ENCODE results near the gene C11orf21.

DNA sequence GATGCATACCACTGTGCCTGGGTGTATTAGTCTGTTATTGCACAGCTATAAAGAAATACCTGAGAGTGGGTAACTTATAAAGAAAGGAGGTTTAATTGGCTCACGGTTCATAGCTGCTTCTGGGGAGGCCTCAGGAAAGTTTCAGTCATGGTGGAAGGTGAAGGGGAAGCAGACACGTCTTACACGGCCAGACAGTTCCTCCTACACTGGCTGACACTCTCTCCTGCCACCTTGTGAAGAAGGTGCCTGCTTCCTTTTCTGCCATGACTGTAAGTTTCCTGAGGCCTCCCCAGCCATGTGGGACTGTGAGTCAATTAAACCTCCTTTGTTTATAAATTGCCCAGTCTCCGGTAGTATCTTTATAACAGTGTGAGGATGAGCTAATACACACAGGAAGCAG lies 41.8 kb upstream of the C11orf21 start:
- TF ChIP-seq, protein P1, sequence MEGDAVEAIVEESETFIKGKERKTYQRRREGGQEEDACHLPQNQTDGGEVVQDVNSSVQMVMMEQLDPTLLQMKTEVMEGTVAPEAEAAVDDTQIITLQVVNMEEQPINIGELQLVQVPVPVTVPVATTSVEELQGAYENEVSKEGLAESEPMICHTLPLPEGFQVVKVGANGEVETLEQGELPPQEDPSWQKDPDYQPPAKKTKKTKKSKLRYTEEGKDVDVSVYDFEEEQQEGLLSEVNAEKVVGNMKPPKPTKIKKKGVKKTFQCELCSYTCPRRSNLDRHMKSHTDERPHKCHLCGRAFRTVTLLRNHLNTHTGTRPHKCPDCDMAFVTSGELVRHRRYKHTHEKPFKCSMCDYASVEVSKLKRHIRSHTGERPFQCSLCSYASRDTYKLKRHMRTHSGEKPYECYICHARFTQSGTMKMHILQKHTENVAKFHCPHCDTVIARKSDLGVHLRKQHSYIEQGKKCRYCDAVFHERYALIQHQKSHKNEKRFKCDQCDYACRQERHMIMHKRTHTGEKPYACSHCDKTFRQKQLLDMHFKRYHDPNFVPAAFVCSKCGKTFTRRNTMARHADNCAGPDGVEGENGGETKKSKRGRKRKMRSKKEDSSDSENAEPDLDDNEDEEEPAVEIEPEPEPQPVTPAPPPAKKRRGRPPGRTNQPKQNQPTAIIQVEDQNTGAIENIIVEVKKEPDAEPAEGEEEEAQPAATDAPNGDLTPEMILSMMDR (IDR thresholded peaks at IDR 0.05) = no peak
- no peak for TF ChIP-seq POLR2A (IDR thresholded peaks at IDR 0.05)
- TF ChIP-seq POLR2AphosphoS5 (IDR thresholded peaks at IDR 0.05) = no peak
